KG1 (cell line): ENCODE results near the gene SUPT5H.
A peak's percentile ranks its signal among the peaks of the same experiment; 100 is the strongest.

ENCODE experiments used
- DNase-seq: peaks from one replicate; lab custom pipeline; 2025; lab: John Stamatoyannopoulos, UW

Gene SUPT5H

DNA sequence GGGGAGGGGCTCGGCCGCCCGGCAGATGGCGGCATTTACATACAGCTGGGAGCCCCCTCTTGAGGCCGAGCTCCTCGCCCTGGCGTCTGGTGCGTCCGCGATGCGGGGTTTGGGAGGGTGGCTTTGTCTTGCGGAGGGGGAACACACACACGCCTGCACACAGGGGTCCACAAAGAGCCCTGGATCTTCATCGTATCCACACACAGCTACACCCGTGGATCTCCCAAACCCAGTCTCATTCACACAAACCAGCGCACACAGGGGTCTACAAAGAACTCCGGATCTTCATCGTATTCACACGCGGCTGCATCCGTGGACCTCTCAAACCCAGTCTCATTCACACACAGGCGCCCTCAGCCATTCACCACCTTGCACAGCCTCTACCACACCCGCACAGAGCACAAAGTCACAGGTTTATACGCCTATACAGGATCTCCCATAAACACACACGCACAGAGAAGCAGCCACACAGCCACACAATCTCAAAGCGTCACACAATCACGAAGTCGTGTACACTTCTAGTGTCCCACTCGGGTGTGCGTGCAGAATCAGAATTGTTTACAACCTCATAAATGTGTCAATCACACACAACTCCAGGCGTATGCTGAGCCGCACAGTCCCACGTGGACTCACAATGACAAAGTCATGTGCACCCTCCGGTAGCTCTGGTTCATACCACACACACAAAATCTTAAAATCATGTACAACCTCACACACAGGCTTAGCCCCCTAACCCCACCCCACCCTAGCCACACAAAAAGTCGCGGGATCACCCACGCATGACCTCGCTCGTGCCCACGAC lies 52.8 kb downstream of the SUPT5H start:
- no peak for DNase-seq

GRCh38 chr19:39498798-39499642 lies 53.6 kb downstream of the SUPT5H start, which contains the start of gene DLL3:
DLL3 (plus strand) TSS chr19:39498947; CDS start chr19:39498975, 28 bp downstream.
- DNase-seq: no peak

DNA sequence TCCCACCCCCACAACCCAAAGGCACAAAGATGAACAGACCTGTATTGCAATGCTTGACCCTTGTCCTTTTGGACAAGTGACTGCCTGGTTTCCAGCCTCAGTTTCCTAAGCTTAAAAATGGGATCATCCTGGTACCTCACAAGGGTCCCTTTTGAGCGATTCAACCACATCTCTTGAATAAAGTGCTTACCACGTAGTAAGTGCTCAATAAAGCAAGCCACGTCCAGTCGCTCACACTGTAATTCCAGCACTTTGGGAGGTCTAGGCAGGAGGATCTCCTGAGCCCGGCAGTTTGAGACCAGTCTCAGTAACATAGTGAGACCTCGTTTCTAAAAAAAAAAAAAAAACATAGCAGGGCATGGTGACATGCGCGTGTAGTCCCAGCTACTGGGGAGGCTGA lies 54.5 kb downstream of the SUPT5H start:
- DNase-seq: no peak

DNA sequence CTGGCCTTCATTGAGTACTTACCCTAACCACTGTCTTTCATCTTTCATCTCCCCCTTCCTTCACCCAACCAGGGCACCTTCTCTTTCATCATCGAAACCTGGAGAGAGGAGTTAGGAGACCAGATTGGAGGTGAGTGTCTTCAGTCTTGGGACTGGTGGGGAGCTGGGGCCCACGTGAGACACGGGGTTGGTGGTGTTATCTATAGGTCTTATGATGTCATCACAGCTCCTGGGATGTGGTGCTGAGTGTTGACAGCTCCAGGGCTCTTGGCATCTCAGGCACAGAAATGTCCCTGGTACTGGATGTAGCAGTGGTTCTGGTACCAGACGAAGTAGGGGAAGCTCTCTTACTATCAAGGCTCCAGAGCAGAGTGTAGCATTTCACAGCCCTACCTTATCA lies 55.2 kb downstream of the SUPT5H start:
- DNase-seq: no peak

DNA sequence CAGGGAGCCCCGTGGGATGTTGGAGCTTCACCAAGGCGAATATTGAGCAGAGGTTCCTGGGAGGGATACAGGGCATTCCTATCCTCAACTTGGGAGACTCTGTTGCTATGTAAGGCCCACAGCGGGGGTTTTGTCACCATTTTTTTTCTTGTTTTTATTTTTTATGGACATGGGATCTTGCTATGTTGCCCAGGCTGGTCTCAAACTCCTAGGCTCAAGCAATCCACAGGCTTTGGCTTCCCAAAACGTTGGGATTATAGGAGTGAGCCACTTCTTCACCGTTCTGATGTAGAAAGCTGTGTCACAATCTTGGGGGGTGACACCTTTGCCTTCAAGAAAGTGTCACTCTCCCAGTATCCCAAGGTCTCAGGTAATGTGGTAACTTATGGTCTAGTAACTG lies 56.0 kb downstream of the SUPT5H start:
- no peak for DNase-seq

DNA sequence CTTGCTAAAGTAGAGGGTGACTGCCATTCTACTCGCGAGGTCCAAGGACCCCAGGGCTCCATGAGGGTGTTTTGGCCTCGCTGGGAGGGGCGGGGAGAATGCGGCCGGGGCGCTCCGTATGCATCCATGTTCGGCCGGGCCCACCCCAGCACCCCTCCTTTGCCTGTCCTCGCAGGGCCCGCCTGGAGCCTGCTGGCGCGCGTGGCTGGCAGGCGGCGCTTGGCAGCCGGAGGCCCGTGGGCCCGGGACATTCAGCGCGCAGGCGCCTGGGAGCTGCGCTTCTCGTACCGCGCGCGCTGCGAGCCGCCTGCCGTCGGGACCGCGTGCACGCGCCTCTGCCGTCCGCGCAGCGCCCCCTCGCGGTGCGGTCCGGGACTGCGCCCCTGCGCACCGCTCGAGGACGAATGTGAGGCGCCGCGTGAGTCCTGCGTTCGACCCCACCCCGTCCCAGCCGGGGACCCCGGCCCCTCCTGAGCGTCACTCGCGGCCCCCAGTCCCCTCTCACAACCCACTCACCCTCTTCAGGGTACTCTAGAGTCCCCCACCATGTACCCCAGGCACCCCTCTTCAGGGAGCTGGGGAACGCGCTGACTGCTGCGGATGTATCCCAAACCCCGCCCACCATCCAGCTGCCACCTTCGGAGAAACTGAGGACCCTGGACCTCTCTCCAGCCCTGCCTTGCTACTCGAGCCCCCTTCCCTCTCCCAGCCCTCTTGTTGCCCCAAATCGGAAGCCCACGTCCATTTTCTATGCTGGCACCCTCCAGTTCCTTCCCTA lies 57.4 kb downstream of the SUPT5H start:
- DNase-seq: peak; percentile 44

GRCh38 chr19:39506598-39506943 lies 61.2 kb downstream of the SUPT5H start:
- no peak for DNase-seq

DNA sequence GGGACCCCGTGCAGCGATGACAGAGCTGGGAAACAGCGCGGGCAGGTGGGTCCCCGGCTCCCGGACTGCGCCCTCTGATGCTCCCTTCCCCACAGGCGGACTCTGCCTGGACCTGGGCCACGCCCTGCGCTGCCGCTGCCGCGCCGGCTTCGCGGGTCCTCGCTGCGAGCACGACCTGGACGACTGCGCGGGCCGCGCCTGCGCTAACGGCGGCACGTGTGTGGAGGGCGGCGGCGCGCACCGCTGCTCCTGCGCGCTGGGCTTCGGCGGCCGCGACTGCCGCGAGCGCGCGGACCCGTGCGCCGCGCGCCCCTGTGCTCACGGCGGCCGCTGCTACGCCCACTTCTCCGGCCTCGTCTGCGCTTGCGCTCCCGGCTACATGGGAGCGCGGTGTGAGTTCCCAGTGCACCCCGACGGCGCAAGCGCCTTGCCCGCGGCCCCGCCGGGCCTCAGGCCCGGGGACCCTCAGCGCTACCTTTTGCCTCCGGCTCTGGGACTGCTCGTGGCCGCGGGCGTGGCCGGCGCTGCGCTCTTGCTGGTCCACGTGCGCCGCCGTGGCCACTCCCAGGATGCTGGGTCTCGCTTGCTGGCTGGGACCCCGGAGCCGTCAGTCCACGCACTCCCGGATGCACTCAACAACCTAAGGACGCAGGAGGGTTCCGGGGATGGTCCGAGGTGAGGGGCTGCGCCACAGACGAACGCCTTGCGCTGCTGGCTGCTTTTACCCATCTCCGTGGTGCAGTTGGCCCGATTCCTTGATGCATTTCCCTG lies 61.7 kb downstream of the SUPT5H start:
- no peak for DNase-seq

GRCh38 chr19:39507715-39508364 lies 62.5 kb downstream of the SUPT5H start:
- DNase-seq: no peak

DNA sequence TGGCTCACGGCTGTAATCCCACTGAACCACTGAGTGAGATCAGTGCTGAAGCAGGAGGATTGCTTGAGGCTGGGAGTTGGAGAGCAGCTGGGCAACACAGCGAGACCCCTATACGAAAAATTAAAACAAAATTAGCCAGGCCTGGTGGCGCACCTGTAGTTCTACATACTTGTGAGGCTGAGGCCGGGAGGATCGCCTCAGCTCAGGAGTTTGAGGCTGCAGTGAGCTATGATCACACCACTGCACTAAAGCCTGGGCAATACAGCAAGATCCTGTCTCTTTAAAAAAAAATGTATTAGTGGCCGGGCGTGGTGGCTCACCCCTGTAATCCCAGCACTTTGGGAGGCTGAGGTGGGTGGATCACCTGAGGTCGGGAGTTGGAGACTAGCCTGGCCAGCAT lies 63.2 kb downstream of the SUPT5H start:
- DNase-seq: no peak

- DNase-seq: no peak
Observed at GRCh38 chr19:39509233-39509632, 63.9 kb downstream of the SUPT5H start.

- DNase-seq: no peak
Observed at GRCh38 chr19:39512988-39513387, 67.6 kb downstream of the SUPT5H start.

- DNase-seq: no peak
Observed at GRCh38 chr19:39514840-39515550, 69.6 kb downstream of the SUPT5H start, which contains the start of gene SELENOV. SELENOV (plus strand) TSS chr19:39515139; CDS start chr19:39515213, 74 bp downstream.

DNA sequence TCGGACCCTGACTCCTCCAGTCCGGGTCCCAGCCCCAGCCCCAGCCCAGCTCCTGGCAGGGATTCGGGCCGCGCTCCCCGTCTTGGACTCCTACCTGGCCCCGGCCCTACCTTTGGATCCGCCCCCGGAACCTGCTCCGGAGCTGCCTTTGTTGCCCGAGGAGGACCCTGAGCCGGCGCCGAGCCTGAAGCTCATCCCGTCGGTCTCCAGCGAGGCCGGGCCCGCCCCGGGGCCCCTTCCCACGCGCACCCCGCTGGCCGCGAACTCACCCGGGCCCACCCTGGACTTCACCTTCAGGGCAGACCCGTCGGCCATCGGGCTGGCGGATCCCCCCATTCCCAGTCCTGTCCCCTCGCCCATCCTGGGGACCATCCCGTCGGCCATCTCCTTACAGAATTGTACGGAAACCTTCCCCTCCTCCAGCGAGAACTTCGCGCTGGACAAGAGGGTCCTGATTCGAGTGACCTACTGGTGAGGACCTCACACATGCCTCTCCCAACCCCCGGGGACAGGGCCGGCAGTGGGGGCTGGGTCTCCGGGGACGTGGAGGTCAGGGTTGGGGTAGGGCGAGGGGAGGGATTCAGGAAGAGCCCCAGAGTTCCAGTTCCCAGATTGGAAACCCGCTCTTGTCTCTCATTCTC lies 70.3 kb downstream of the SUPT5H start:
- no peak for DNase-seq

- DNase-seq: no peak
Observed at GRCh38 chr19:39516270-39516669, 70.9 kb downstream of the SUPT5H start.

DNA sequence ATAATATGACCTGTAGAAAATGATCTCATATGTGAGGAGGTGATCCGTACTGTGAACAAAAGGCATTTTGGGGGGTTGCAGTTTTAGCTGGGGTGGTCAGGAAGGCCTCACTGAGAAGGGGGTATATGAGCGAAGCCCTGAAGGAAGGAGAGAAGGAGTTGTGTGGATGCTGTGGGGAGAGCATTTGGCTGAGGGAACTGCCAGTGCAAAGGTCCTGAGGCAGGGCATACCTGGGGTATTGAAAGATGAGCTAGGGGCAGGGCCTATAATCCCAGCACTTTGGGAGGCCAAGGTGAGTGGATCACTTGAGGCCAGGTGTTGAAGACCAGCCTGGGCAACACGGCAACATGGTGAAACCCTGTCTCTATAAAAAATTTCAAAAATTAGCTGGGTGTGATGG lies 72.0 kb downstream of the SUPT5H start:
- DNase-seq: no peak

GRCh38 chr19:39518458-39518857 lies 73.1 kb downstream of the SUPT5H start:
- no peak for DNase-seq

GRCh38 chr19:39518975-39519374 lies 73.6 kb downstream of the SUPT5H start:
- DNase-seq: no peak

DNA sequence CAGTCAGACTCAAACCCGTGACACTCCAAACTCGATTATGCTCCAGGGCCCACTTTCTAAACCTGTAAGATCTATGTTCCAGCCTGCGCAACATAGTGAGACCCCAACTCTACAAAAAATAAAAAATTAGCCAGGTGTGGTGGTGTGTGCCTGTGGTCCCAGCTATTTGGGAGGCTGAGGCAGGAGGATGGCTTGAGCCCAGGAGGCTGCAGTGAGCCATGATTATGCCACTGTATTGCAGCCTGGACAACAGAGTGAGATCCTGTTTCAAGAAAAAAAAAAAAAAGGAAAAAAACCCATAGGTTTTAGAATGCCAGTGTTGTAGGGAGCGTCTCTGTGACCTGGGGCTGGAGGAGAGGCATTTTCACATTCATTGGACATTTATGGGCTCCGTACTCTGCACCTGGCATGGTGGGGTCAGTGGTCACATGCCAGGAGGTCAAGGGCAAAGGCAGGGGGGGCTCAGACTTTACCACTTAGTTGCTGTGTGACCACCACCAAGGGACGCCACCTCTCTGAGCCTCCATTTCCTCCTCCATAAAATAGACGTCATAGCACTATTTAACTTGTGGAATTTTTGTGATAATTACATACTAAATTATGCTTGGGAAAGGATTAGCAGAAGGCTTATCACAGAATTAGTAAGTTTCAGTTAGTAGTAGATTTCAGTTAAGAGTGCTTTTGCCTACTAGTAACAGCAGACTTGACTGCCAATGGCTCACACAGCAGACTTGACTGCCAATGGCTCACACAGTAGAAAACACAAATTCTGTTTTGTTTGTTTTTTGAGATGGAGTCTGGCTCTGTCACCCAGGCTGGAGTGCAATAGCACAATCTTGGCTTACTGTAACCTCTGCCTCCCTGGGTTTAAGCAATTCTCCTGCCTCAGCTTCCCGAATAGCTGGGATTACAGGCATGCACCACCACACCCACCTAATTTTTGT lies 75.4 kb downstream of the SUPT5H start:
- DNase-seq: no peak
